ENCODE measurements around the gene CEP170. TPM values are rescaled to one million over a fixed set of nuclear protein-coding genes. Genes with fewer than 3 reads are reported as not detected.
"Not testable (repeated sequence)": the region's sequence is repeated elsewhere in the genome, so short reads cannot be mapped to it uniquely, and the experiment has no call there.

Gene CEP170
- total RNA-seq, 1 donor from 2014 or later: 39.3 TPM

- not testable (repeated sequence) for H3K4me1 ChIP-seq, H3K27me3 ChIP-seq
Measured at GRCh38 chr1:243122876-243123409, 132.1 kb downstream of the CEP170 start.

GRCh38 chr1:243121939-243122338 lies 133.1 kb downstream of the CEP170 start:
- H3K27me3 ChIP-seq; H3K4me1 ChIP-seq; H3K9me3 ChIP-seq; H3K36me3 ChIP-seq; H3K4me3 ChIP-seq; H3K27ac ChIP-seq; DNase-seq (ENCODE audit: extremely low spot score in 2 of 2); intact Hi-C loops (cut with DNase I): not testable (repeated sequence)

More at GRCh38 chr1:243122876-243123409, 132.1 kb downstream of the CEP170 start:
- H3K4me3 ChIP-seq; intact Hi-C loops (cut with DNase I); DNase-seq (ENCODE audit: extremely low spot score in 2 of 2); H3K9me3 ChIP-seq; H3K27ac ChIP-seq; H3K36me3 ChIP-seq: not testable (repeated sequence)

GRCh38 chr1:243118601-243119322 lies 136.3 kb downstream of the CEP170 start:
- DNase-seq (ENCODE audit: extremely low spot score in 2 of 2): not testable (repeated sequence)

GRCh38 chr1:243116187-243116586 lies 138.9 kb downstream of the CEP170 start:
- intact Hi-C loops (cut with DNase I); DNase-seq (ENCODE audit: extremely low spot score in 2 of 2); H3K27ac ChIP-seq: not testable (repeated sequence)

More at GRCh38 chr1:243118601-243119322, 136.3 kb downstream of the CEP170 start:
- H3K36me3 ChIP-seq; H3K4me1 ChIP-seq; intact Hi-C loops (cut with DNase I); H3K9me3 ChIP-seq; H3K4me3 ChIP-seq; H3K27me3 ChIP-seq; H3K27ac ChIP-seq: not testable (repeated sequence)

GRCh38 chr1:243114769-243115168 lies 140.3 kb downstream of the CEP170 start:
- DNase-seq (ENCODE audit: extremely low spot score in 2 of 2); H3K27me3 ChIP-seq; H3K9me3 ChIP-seq; H3K36me3 ChIP-seq; intact Hi-C loops (cut with DNase I); H3K27ac ChIP-seq; H3K4me1 ChIP-seq; H3K4me3 ChIP-seq: not testable (repeated sequence)

More at GRCh38 chr1:243116187-243116586, 138.9 kb downstream of the CEP170 start:
- not testable (repeated sequence) for H3K9me3 ChIP-seq, H3K4me1 ChIP-seq, H3K4me3 ChIP-seq, H3K36me3 ChIP-seq, H3K27me3 ChIP-seq

GRCh38 chr1:243114059-243114713 lies 140.9 kb downstream of the CEP170 start:
- H3K4me3 ChIP-seq; intact Hi-C loops (cut with DNase I); H3K27ac ChIP-seq; H3K27me3 ChIP-seq; H3K9me3 ChIP-seq; H3K4me1 ChIP-seq; DNase-seq (ENCODE audit: extremely low spot score in 2 of 2); H3K36me3 ChIP-seq: not testable (repeated sequence)

- H3K9me3 ChIP-seq; intact Hi-C loops (cut with DNase I); H3K27ac ChIP-seq: not testable (repeated sequence)
Measured at GRCh38 chr1:243107171-243107570, 147.9 kb downstream of the CEP170 start.

GRCh38 chr1:243105652-243106332 lies 149.3 kb downstream of the CEP170 start:
- DNase-seq (ENCODE audit: extremely low spot score in 2 of 2); H3K4me1 ChIP-seq; H3K4me3 ChIP-seq; H3K27ac ChIP-seq; intact Hi-C loops (cut with DNase I); H3K27me3 ChIP-seq; H3K9me3 ChIP-seq; H3K36me3 ChIP-seq: not testable (repeated sequence)

More at GRCh38 chr1:243107171-243107570, 147.9 kb downstream of the CEP170 start:
- not testable (repeated sequence) for H3K4me3 ChIP-seq; DNase-seq (ENCODE audit: extremely low spot score in 2 of 2); H3K4me1 ChIP-seq; H3K27me3 ChIP-seq; H3K36me3 ChIP-seq

GRCh38 chr1:243105104-243105503 lies 150.0 kb downstream of the CEP170 start:
- H3K36me3 ChIP-seq; DNase-seq (ENCODE audit: extremely low spot score in 2 of 2); H3K27ac ChIP-seq: not testable (repeated sequence)

GRCh38 chr1:243104452-243104851 lies 150.6 kb downstream of the CEP170 start:
- intact Hi-C loops (cut with DNase I); H3K27ac ChIP-seq; H3K4me1 ChIP-seq; H3K36me3 ChIP-seq; H3K9me3 ChIP-seq; H3K27me3 ChIP-seq; DNase-seq (ENCODE audit: extremely low spot score in 2 of 2); H3K4me3 ChIP-seq: not testable (repeated sequence)

More at GRCh38 chr1:243105104-243105503, 150.0 kb downstream of the CEP170 start:
- H3K9me3 ChIP-seq; intact Hi-C loops (cut with DNase I); H3K27me3 ChIP-seq; H3K4me1 ChIP-seq; H3K4me3 ChIP-seq: not testable (repeated sequence)

GRCh38 chr1:243101551-243102050 lies 153.5 kb downstream of the CEP170 start:
- H3K4me1 ChIP-seq; H3K27ac ChIP-seq; H3K27me3 ChIP-seq; H3K36me3 ChIP-seq; H3K9me3 ChIP-seq; intact Hi-C loops (cut with DNase I); DNase-seq (ENCODE audit: extremely low spot score in 2 of 2): not testable (repeated sequence)
- H3K4me3 ChIP-seq: peak overlapping the region in 1 of 2 donors; percentile 36

- H3K4me1 ChIP-seq; H3K36me3 ChIP-seq; H3K27me3 ChIP-seq; H3K9me3 ChIP-seq; H3K4me3 ChIP-seq; intact Hi-C loops (cut with DNase I); DNase-seq (ENCODE audit: extremely low spot score in 2 of 2); H3K27ac ChIP-seq: not testable (repeated sequence)
Measured at GRCh38 chr1:243087368-243087767, 167.7 kb downstream of the CEP170 start.
